Endothelial cell of umbilical vein (primary cell): ENCODE measurements around the gene CDC42. TPM values are rescaled to one million over a fixed set of nuclear protein-coding genes. Genes with fewer than 3 reads are reported as not detected.

Experiments
- BruUV-seq: library from RNA; stranded (reverse); fragments of 400-500 nt; replicated peaks from 2 replicates; lab custom pipeline; 2021; lab: Mats Ljungman, UMichigan
- CTCF ChIA-PET: fragments of 300-600, 350-600 bp; sonication (Branson Sonifier 250); formaldehyde crosslinking; loops from one replicate; lab custom pipeline; 2021; ENCODE audit warnings: antibody characterized with exemption, inconsistent platforms; lab: Charles Lee
- POLR2A ChIA-PET: fragments of 300-600, 350-600 bp; sonication (Branson Sonifier 250); formaldehyde crosslinking; loops from one replicate; lab custom pipeline; 2021; ENCODE audit warnings: antibody characterized with exemption, inconsistent platforms; lab: Charles Lee
- DNase-seq: peaks from one replicate; pipeline ENCODE4 v3.0.0-alpha.2; 2011; ENCODE audit warnings: low read depth, low spot score
- FAIRE-seq: peaks from 2 replicates; lab custom pipeline; 2011; peaks lifted over from hg19 to GRCh38; lab: Jason Lieb, UNC
- H2AFZ ChIP-seq: 2 replicates; pipeline ENCODE4 v1.6.0; 2012; ENCODE audit warnings: low read depth, low read length, control low read depth, inconsistent platforms
- H3K27ac ChIP-seq: 2 replicates; pipeline ENCODE4 v1.5.1; 2011; ENCODE audit warnings: low read depth, mild to moderate bottlenecking, control low read depth, low read length, moderate library complexity; ENCODE audit not compliant: insufficient read depth
- H3K27me3 ChIP-seq, 2 experiments: 2 replicates each; pipeline versions ENCODE4 v1.6.0 to v1.6.1; 2011; ENCODE audit warnings: low read length in 2 of 2, mixed read lengths in 1 of 2; ENCODE audit not compliant: control insufficient read depth in 2 of 2, insufficient read depth in 2 of 2
- H3K36me3 ChIP-seq, 2 experiments: 2 replicates in 1 of 2; 3 replicates in 1 of 2; pipeline ENCODE4 v1.5.1; 2011; ENCODE audit warnings: low read length in 2 of 2, mild to moderate bottlenecking in 1 of 2, moderate library complexity in 1 of 2; ENCODE audit not compliant: control insufficient read depth in 2 of 2, insufficient read depth in 2 of 2; ENCODE audit errors: extremely low read depth in 1 of 2
- H3K4me1 ChIP-seq: 3 replicates; pipeline ENCODE4 v1.5.1; 2011; ENCODE audit warnings: mild to moderate bottlenecking, low read length; ENCODE audit not compliant: control insufficient read depth, insufficient read depth; ENCODE audit errors: extremely low read depth
- H3K4me2 ChIP-seq: 2 replicates; pipeline ENCODE4 v1.6.1; 2011; ENCODE audit warnings: low read length, control low read depth, mixed read lengths; ENCODE audit not compliant: insufficient read depth
- H3K4me3 ChIP-seq, 3 experiments: fragments of 200-600 bp in 1 of 3; sonication (generic), shearing (Covaris generic) in 1 of 3; replicated peaks in 1 of 3; 2 replicates each; pipeline ENCODE4 v1.5.1; 2011 to 2016; ENCODE audit warnings: control low read depth in 3 of 3, low read length in 3 of 3, mild to moderate bottlenecking in 2 of 3, inconsistent platforms in 1 of 3, low read depth in 1 of 3, moderate library complexity in 1 of 3; ENCODE audit not compliant: insufficient read depth in 1 of 3
- H3K79me2 ChIP-seq: 2 replicates; pipeline ENCODE4 v1.6.0; 2012; ENCODE audit warnings: low read length, inconsistent platforms; ENCODE audit not compliant: control insufficient read depth, insufficient read depth
- H3K9ac ChIP-seq: replicated peaks from 2 replicates; pipeline ENCODE3; 2011; ENCODE audit warnings: low read length, control low read depth; ENCODE audit not compliant: insufficient read depth; ENCODE audit errors: extremely low read depth
- H3K9me1 ChIP-seq: replicated peaks from 3 replicates; pipeline ENCODE4 v1.6.0; 2011; ENCODE audit warnings: mild to moderate bottlenecking, low read length; ENCODE audit not compliant: control insufficient read depth, insufficient read depth; ENCODE audit errors: extremely low read depth
- H3K9me3 ChIP-seq: replicated peaks from 2 replicates; pipeline ENCODE4 v1.5.1; 2012; ENCODE audit warnings: low read length, inconsistent platforms; ENCODE audit not compliant: control insufficient read depth, insufficient read depth
- H4K20me1 ChIP-seq: replicated peaks from 2 replicates; pipeline ENCODE3; 2011; ENCODE audit warnings: mild to moderate bottlenecking, low read length; ENCODE audit not compliant: control insufficient read depth, insufficient read depth; ENCODE audit errors: extremely low read depth
- CTCF ChIP-seq, 2 donors: IDR thresholded peaks; 1 replicate in 1 of 2; 2 replicates in 1 of 2; pipeline ENCODE4 v1.5.1; 2011; ENCODE audit warnings: low read length in 2 of 2, mild to moderate bottlenecking in 2 of 2, moderate library complexity in 2 of 2, control low read depth in 1 of 2, inconsistent platforms in 1 of 2, low read depth in 1 of 2; ENCODE audit not compliant: insufficient read depth in 1 of 2; ENCODE audit errors: extremely low read depth in 1 of 2
- EZH2 ChIP-seq: IDR thresholded peaks from 2 replicates; pipeline ENCODE4 v1.6.1; 2012; ENCODE audit warnings: borderline replicate concordance, low read depth, mild to moderate bottlenecking, moderate library complexity, low read length, inconsistent platforms; ENCODE audit not compliant: severe bottlenecking
- FOS ChIP-seq: IDR thresholded peaks from 2 replicates; pipeline ENCODE4 v1.6.1; 2011; ENCODE audit warnings: mild to moderate bottlenecking, low read length, moderate library complexity, borderline replicate concordance; ENCODE audit not compliant: insufficient read depth
- GATA2 ChIP-seq: IDR thresholded peaks from 2 replicates; pipeline ENCODE4 v1.7.0; 2011; ENCODE audit warnings: low read depth, mild to moderate bottlenecking, moderate library complexity, mixed read lengths, low read length; ENCODE audit not compliant: insufficient read length, insufficient read depth
- JUN ChIP-seq: IDR thresholded peaks from 2 replicates; pipeline ENCODE4 v1.6.1; 2011; ENCODE audit warnings: borderline replicate concordance, low read depth; ENCODE audit not compliant: insufficient read length, insufficient read depth
- MYC ChIP-seq: IDR thresholded peaks from one replicate; pipeline ENCODE4 v1.6.1; 2011; ENCODE audit warnings: mild to moderate bottlenecking, low read depth, low read length
- POLR2AphosphoS5 ChIP-seq: IDR thresholded peaks from 2 replicates; pipeline ENCODE4 v1.6.1; 2012; ENCODE audit warnings: low read depth, mild to moderate bottlenecking, control low read depth, low read length, moderate library complexity; ENCODE audit not compliant: insufficient read depth
- dilution Hi-C: fragments of 300-500 bp; cut with MboI; formaldehyde crosslinking; loops from one replicate; pipeline ENCODE4 v1.15.0; 2019; ENCODE audit warnings: low sequenced_read_pairs; ENCODE audit not compliant: extremely low pct_ligation_motif_present
- intact Hi-C: fragments of 100-400 bp; cut with micrococcal nuclease; formaldehyde crosslinking; loops from one replicate; pipeline ENCODE4 v1.10.0; 2022
- polyA plus RNA-seq, 4 experiments: library from polyadenylated mRNA; depleted of rRNA in 3 of 4; stranded (reverse) in 3 of 4; unstranded in 1 of 4; fragments of >200 nt; gene quantifications; 2 replicates each; pipeline versions ENCODE4 v1.2.1 to v1.2.3, GENCODE V29; 2011 to 2012; ENCODE audit warnings: missing spikeins in 1 of 4
- total RNA-seq: library from RNA; stranded (reverse); gene quantifications from 2 replicates; pipeline ENCODE4 v1.2.3, GENCODE V29; 2021

Gene CDC42
- total and polyA plus RNA-seq, 2 donors (not counting 3 experiments of a cell fraction or from before 2014, with no cell fraction given): 199 to 381 TPM

GRCh38 chr1:22111620-22112019, 59.1 kb downstream of the CDC42 start:
- peaks cover 40% of the 10 kb centered on the region for H3K4me1 ChIP-seq
- no peaks in the 10 kb centered on the region for H3K9me3 ChIP-seq
- H4K20me1 ChIP-seq: peaks cover 4% of the 10 kb centered on the region
- no peak overlapping the region for H3K9ac ChIP-seq
- H3K4me3 ChIP-seq: no peak overlapping the region
- no peak overlapping the region for H3K4me2 ChIP-seq
- CTCF ChIA-PET: interaction anchor here (0.5 to 2.7 kb wide), 6 partner anchors 11 to 411 kb away, joined by 3 to 13 read pairs (median 4); no protein-coding TSS in a partner anchor
- H3K36me3 ChIP-seq: peaks cover 3 to 14% of the 10 kb centered on the region in 2 experiments
- no peaks in the 10 kb centered on the region for H3K27me3 ChIP-seq
- FAIRE-seq (peak; percentile 87), DNase-seq (peak; percentile 26)
- no peak for TF ChIP-seq POLR2AphosphoS5
- no peak for TF ChIP-seq CTCF (IDR thresholded peaks at IDR 0.05; ENCODE audit: extremely low read depth in 1 of 2, insufficient read depth in 1 of 2, low read depth in 1 of 2, low read length in 2 of 2)
- TF ChIP-seq JUN: no peak
- TF ChIP-seq EZH2: no peak
- no peak for TF ChIP-seq MYC
- peak; percentile 49 for TF ChIP-seq GATA2
- TF ChIP-seq FOS: no peak
- dilution Hi-C loops: no loop called here
- H3K9me1 ChIP-seq: no peaks in the 10 kb centered on the region
- H3K79me2 ChIP-seq: peaks cover 52% of the 10 kb centered on the region
- no TSS peak for BruUV-seq
- POLR2A ChIA-PET: no interaction called here
- intact Hi-C loops: no loop called here
- no peak overlapping the region for H2AFZ ChIP-seq
- no peak overlapping the region for H3K27ac ChIP-seq
